Brain pericyte (primary cell): ENCODE data around the gene FETUB.
"Not testable (repeated sequence)": the region's sequence is repeated elsewhere in the genome, so short reads cannot be mapped to it uniquely, and the experiment has no call there.

Experiments used
- DNase-seq: peaks from one replicate; pipeline ENCODE4 v3.0.0-alpha.2; 2012; ENCODE audit warnings: low read depth, low spot score

Gene FETUB

GRCh38 chr3:186671051-186671450, 30.9 kb downstream of the FETUB start:
- no peak for DNase-seq

- no peak for DNase-seq
Observed at GRCh38 chr3:186678604-186679003, 38.4 kb downstream of the FETUB start.

GRCh38 chr3:186679151-186679550, 39.0 kb downstream of the FETUB start:
- no peak for DNase-seq

GRCh38 chr3:186680869-186681268, 40.7 kb downstream of the FETUB start:
- DNase-seq, result no peak

GRCh38 chr3:186682812-186683211, 42.6 kb downstream of the FETUB start:
- no peak for DNase-seq

- no peak for DNase-seq
Observed at GRCh38 chr3:186683979-186684378, 43.8 kb downstream of the FETUB start.

GRCh38 chr3:186686475-186686874, 46.3 kb downstream of the FETUB start:
- DNase-seq, result not testable (repeated sequence)

GRCh38 chr3:186687120-186687651, 47.0 kb downstream of the FETUB start:
- DNase-seq, result no peak

GRCh38 chr3:186690304-186690703, 50.1 kb downstream of the FETUB start:
- not testable (repeated sequence) for DNase-seq

GRCh38 chr3:186691676-186692075, 51.5 kb downstream of the FETUB start:
- no peak for DNase-seq

- DNase-seq, result no peak
Observed at GRCh38 chr3:186693843-186694242, 53.6 kb downstream of the FETUB start.

- no peak for DNase-seq
Observed at GRCh38 chr3:186694288-186695032, 54.3 kb downstream of the FETUB start.

GRCh38 chr3:186696522-186696921, 56.3 kb downstream of the FETUB start:
- no peak for DNase-seq

- DNase-seq, result no peak
Observed at GRCh38 chr3:186697510-186697909, 57.3 kb downstream of the FETUB start.

GRCh38 chr3:186700267-186700666, 60.1 kb downstream of the FETUB start:
- DNase-seq, result no peak

- DNase-seq, result not testable (repeated sequence)
Observed at GRCh38 chr3:186702451-186702850, 62.3 kb downstream of the FETUB start.
